SW 1271 (cell line): ENCODE measurements around the gene SULF2.
"Not testable (repeated sequence)": the region's sequence is repeated elsewhere in the genome, so short reads cannot be mapped to it uniquely, and the experiment has no call there.

Source experiments
- DNase-seq, 2 experiments: peaks; one replicate each; lab custom pipeline; 2025; lab: John Stamatoyannopoulos, UW

Gene SULF2

DNA sequence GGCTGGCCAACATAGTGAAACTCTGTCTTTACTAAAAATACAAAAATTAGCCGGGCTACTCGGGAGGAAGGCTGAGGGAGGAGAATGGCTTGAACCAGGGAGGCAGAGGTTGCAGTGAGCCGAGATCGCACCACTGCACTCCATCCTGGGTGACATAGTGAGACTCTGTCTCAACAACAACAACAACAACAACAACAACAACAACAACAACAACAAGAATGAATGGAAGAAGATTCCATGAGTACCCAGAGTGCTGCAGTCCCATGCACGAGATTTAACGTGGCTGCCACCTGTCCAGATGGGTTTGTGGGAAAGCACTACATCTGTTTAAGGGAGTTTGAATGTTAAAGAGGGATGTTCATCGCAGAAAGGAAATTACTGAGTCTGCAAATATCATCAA is 19.7 kb upstream of the SULF2 start:
- DNase-seq: not testable (repeated sequence)

DNA sequence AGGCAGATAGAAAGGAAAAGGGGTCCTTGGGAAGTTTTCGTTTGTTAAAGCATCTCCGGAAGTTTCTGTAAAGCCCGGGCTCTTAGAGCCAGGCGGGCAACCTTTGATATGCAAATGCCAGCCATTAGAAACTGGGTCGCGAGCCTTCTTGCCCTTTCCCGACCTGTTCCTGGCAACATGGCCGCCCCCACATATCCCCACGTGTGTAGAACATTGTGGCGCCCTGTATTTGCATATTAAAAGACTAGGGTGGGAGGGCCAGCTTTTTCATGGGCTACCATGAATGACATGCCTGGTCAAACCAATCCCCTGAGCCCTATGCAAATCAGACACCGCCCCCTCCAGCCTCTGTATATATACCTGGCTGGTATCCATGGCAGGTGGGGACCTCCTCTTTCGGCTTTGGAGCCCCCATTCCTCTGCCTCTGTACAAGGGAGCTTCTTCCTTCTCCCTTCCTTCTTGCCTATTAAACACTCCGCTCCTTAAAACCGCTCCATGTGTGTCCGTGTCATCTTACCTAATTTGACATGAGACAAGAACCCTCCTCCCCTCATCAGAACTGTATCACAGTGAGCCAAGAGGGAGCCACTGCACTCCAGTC is 19.0 kb upstream of the SULF2 start:
- not testable (repeated sequence) for DNase-seq

DNA sequence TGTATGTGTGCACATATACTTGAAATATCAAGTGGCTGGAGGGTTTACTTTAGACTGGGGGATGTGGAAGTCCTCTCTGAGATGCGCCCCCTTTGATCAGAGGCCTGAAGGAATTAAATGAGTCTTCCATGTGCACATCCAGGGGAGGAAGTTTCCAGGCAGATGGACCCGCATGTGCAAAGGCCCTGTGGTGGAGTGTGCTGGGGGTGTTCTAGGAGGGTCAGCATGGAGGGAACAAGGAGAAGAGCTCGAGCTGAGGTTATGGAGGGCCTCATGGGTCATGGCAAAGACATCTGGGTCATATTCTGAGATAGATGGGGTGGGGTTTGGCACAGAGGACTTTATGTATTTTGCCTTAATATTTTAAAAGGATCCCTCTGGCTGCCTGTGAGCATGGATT is 17.7 kb upstream of the SULF2 start:
- no peak for DNase-seq

DNA sequence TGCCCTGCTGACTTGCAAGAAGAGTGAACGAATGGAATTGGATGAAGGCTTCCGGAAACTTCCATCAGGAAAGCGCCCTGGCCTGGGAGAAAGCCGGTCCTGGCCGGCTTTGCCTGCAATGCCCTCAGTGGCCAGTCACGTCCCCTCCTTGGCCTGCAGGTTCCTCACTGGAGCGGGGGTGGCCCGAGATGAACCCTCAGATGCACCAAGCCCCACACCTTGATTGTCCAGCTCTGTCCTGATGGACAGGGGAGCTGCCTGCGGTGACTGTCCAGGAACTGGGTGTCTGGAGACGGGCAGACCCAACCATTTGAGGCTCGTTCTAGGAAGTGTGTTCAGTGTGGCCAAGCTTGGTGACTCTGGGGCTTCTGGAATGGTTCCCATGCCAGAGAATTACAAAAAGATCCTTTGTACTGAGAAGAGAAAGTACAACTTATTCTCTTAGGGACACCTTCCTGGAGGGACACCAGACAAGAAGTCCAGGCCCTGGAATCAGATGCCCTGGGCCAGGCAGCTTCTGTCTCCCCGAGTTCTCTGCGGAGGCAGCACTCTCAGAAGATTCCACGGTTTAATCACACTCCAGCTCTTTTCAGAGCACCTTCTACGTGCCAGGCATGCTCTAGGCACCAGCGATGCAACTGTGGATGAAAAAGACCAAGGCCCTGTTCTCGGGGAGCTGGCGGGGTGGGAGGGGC is 17.1 kb upstream of the SULF2 start:
- DNase-seq: no peak

DNA sequence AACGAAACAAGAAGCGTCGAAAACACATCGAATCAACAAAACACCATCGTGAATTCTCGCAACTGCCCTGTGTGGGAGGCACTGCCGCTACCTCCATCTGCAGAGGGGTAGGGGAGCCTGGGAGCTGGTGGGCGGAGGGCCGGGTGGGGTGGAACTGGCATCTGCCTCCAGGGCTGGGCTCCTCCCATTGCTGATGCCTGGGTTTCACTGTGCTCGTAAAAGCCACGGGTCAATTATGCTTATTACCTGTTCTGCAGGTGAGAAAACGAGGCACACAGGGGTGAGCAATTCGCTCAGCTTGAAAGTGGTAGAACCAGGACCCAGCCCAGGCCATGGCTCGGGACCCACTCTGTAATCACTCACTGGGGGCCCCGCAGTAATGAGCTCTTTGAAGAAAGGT is 16.5 kb upstream of the SULF2 start:
- DNase-seq: no peak

DNA sequence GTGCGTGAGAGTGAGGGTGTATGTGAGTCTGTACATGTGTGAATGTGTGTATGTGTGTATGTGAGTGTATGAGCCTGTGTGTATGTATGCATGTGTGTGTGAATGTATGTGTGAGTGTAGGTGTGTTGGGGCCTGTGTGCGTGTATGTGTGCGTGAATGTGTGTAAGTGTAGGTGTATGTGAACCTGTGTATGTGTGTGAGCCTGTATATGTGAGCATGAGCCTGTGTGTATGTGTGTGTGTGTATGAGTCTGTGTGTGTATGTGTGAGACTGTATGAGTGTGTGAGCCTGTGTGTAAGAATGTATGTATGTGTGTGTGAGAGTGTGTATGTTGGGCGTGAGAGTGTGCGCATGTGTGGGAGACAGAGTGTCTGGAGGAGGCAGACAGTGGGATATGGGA is 15.8 kb upstream of the SULF2 start:
- DNase-seq: no peak

DNA sequence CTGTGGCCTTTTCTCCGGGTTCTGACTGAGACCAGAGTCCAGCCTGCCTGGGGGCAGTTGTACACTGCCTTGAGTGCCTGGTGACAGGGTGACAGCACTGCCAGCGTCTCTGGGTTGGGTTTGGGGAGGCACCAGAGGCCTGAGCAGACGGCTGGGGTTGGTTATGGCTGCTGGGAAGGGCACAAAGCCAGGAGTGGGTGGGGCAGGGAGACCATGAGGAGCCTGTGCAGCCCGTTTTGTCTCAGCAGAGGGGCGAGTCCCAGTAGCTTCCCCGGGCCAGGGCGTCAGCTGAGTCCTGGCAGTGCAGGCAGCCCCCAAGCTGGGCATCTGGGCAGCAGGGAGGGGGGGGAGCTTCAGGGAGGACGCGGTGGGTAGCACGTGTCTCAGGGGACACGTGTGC is 15.3 kb upstream of the SULF2 start:
- DNase-seq: no peak

DNA sequence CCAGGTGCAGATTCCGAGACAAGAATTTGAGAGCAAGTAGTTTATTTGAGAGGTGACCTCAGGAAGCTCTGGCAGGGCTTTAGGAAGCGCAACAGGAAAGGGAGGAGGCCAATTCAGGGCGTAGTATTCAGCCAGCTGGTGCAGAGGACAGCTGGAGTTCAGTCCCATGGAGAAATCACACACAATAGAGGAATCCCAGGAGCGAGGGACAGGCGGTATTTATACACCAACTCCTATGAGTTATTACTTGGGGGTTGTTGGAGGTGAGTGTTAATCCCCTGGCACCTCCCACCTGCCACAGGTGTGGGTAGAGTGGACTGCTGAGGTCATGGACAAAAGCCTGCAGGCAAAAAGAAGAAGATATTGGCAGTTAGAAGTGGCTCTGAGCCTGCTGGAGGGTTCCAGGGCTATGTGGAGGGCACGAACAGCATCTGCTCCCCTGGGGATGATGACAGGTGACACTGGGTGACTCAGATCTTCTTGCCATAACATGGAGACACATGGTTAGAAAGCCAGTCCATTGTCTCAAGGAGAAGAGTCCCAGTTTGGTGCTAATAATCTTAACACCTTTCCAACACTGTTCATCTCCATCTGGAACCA is 13.9 kb upstream of the SULF2 start:
- no peak for DNase-seq

DNA sequence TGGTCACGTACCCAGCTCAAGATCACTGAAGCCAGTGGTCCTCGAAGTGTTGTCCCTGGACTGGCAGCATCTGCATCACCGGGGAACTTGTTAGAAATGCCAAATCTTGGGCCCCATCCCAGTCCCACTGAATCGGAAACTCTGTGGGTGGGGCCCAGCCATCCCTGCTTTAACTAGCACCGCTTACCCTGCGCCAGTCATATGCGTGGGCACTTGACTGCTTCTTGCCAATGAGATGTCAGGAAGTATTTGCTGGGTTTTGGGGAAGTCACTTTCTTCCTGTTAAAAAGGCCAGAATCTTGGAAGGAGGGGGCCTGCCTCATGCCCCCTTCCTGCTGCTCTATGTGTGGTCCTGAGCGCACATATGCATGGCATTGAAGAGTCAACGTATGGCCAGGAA is 11.7 kb upstream of the SULF2 start:
- DNase-seq: no peak

DNA sequence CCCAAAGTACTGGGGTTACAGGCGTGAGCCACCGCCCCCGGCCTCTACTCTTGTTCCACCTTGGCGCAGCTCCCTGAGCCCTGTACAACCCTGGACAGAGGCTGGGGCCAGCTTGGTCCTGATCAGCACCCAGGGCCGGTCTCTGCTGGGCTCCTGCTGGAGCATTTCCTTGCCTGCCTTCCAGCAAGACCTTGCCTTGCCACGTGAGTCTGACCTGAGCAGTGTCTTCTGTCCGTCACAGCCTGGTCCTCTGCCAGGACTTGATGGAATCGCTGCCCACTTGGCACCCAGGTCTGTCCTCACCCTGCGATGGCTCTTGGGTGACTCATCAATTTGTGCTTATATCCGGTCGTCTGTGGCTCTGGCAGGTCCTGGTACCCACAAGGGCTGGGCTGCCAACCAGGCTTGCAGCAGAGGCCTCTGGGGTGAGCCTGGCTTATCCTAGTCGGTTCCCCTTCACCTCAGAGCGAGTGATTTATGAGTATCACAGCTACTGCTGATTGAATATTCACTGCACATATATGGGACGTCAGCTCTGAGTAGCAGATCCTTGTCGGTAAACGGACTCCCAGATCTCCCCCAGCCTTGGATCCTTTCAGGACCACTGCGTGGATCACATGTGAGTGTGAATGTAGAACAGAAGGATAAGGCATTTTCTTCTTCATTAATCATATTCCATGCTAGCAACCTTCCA is 10.1 kb upstream of the SULF2 start:
- peak in 1 of 2 experiments; percentile 20 for DNase-seq

DNA sequence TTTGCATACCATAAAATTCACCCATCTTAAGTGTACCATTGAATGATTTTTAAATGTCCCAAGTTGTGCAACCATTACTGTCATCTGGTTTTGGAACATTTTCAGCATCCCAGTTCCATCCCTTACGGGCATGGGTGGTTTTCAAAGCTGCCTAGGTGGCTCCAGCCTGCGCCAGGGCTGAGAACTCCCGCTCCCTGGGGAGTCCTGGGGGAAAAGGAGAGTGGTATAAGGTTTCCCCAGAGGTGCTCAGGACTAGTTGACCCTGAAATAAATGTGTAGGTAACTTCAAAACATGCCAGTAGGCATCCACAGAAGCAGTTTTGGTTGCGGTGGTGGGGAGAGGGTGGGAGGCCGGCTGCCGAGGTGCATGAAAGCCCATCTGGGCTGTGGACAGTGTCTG is 9.0 kb upstream of the SULF2 start:
- DNase-seq: not testable (repeated sequence)

DNA sequence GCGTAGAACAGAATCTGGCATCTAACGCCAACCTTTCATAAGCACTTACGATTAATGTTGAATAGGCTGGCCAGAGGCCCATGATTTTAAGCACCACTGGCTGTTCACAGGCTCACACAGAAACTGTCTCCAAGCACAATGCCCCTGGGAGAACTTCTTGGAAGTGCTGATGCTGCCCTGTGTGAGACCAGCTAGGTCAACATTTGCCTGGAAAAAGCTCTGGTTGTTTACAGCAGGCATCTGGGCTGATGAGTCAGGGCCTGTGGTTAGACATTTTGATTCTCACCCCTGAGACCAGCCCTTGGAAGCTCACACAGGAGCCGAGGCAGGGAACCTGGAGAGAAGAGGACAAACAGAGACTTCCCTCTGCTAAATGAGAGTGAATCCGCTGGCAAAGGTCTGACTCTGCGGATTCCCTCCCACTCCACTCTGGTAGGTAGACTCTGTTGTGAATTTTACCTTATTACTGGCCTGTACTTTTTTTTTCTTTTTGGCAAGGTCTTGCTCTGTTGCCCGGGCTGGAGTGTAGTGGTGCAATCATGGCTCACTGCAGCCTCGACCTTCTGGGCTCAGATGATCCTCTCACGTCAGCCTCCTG is 6.8 kb upstream of the SULF2 start:
- peak in 1 of 2 experiments; percentile 11 for DNase-seq

DNA sequence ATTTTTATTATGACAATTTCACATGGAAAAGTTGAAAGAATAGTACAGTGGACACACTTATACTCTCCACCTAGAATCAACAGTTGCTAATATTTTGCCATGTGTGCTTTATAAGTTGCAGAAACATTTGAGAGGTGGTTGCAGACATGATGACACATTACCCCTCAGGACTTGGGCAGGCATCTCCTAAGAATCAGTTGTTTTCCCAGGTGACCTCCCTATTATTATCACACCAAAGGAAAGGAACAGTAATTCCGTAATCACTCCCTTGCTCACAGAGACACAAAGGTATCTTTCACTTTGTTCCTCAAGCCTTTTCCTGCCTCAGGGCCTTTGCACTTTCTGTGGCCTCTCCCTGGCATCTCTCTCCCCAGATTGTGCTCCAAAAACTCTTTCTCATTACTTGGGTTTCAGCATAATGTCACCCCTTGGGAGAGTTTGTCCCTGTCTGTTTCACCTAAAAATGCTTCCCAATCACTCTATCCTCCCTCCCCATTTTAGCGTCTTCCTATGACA is 5.9 kb upstream of the SULF2 start:
- no peak for DNase-seq

DNA sequence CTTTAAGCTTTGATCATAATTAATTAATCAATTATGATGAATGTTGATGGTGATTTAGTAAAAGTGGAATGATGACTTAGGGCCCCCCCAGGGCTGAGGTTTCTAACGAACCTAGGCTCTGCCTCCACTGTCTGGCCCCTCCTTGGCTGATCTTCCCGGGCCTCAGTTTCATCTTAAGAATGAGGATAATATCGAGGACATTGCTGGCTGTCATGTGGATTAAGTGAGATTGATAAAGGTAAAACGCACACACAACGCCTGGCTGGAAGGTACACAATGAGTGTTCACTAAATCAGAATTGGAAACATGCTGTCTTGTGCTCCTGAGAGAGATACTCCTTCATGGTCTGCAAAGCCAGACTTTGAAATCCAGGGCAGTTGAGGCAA is 5.3 kb upstream of the SULF2 start:
- DNase-seq: no peak

DNA sequence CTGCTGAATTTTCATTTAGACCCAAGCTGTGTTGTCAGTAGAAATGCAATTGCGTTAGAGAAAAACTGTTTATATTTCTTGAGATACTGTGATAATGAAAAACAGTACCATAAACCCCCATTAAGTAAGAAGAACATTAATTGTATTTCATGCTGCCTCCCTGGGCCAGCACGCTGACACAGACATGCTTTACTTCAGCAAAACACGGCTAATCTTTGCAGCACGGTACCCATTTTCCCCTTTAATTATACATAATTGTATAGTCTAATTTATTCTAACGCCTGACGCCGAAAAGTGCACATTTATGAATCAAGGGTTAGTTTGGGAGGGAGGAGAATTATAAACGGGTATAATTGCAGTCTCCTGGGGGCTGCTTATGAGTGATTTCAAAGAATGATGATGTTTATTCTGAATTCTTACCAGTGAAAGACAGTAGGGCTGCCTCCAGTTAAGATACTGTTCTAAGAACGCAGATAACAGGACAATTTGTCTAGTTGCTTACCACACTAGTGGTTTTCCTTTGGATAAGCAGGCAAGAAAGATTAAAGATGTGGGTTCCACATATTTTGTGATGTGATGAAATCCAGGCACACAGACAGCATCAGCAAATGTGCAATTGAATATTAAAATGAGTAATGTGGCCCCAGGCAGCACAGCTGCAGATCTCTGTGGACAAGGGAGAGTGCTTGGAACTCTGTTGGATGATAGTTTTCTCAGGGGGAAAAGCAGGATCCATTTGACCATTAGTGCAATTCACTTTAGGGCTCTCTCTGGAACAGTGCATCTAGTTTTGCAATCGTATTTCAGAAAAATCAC is 4.7 kb upstream of the SULF2 start:
- DNase-seq: no peak

DNA sequence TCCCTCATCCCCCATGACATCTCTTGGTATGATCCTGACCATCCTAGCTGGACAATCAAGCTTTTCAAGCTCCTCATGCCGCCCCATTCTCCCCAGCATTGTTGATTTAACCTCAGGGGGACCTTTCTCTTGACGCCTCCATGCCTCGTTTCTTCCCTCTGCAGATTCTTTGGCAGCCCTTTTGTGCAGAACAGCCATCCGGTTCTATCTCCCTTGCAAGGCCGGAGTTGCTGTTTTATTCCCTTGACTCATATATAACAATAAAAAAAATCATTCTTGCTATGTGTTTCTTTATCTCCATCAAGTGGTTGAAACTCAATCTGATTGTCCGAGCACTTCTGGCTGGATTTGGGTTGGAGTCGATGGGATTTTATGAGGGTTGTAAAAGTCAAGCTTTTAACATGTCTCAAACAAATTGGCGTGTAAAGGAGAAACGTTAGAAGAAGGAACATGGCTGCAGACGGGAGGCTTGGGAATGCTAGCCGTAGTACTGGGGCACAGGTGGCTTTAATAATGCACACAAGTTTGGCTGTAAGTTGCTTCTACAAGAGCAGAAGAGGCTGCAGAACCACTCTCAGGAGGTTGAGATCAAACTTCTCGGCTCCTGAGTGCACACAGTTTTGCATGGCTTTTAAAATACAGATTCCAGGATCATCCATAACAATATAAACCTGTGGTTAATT is 3.9 kb upstream of the SULF2 start:
- DNase-seq: no peak

DNA sequence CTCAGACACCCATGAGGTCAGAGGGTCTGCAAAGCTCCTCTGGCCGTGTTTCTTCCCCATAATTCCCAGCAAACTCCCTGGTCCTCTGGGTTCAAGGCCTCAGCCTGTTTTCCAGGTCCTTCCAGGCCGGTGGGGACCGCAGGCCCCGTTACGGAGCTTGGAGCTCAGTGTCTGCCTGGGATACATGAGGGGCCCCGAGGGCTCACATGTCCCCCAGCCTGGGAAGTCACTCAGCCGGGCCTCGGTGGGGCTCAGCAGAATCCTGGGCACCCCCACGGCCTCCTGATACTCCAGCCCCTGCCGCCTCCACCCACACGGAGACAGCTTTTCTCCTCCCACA is 3.4 kb upstream of the SULF2 start:
- no peak for DNase-seq

DNA sequence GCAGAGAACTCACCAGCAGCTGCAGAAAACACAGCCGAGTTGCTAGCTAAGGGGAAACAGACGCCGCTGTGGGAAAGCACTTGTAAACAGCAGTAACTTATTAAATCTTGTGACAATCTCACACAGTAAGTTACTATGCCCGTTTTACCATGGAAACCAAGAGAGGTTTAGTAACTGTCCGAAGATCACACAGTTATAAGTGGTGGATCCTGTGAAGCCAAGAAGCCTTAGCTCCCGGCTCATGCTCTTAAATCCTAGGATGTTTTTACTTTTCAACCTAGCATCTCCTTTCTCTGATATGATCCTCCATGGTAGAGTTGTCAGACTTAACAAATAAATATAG is 1.5 kb upstream of the SULF2 start:
- DNase-seq: no peak

DNA sequence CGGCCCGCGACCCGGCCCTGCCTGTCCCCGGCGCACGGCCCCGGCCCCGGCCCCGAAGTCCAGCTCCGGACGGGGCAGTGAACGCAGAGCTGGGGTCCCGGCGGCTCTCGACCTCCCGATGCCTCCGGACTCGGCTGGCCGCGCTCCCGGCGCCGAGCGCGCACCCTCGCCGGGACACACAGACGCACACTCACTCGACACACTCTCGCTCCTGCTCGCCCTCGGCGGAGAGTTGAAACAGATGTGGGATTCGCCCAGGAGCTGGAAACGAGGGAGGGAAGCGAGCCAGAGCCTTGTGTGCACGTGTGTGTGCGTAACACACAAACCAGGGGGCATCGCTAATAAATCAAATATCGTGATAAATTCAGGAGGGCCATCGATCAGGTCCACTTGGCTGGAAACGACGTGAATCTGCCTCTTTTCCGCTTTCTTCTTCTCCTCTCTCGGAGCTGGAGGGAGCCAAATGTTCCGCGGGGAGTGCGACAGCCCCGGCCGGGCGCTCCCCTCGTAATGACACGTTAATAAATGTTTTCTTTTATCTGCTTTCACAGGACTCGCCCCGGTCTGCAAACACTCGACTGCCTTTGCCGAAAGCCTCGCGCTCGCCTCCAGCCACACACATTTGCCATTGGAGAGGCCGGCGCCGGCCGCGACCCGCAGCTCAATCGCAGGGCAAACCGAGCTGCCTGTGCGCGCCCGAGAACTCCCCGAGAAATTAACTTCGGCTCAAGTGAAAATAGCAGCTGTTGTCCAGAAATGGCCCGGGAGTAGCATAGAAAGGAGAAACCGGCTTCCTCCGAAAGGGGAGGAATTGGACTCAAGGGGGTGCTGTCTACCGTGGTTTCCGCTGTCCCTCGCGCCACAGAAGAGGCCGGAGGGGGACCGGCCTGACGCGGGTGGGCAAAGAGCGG is 828 bp upstream of the SULF2 start:
- DNase-seq: peak in 1 of 2 experiments; percentile 51
